Raji (cell line): ENCODE measurements around the gene CCT6A.
A peak's percentile ranks its signal among the peaks of the same experiment; 100 is the strongest.

ENCODE experiments used
- POLR2A ChIP-seq: IDR thresholded peaks from 2 replicates; pipeline ENCODE4 v1.6.1; 2011; ENCODE audit warnings: low read depth, low read length, control low read depth; ENCODE audit not compliant: insufficient read depth

CCT6A gene

GRCh38 chr7:56053379-56053778 is 1.8 kb downstream of the CCT6A start:
- TF ChIP-seq POLR2A: no peak

DNA sequence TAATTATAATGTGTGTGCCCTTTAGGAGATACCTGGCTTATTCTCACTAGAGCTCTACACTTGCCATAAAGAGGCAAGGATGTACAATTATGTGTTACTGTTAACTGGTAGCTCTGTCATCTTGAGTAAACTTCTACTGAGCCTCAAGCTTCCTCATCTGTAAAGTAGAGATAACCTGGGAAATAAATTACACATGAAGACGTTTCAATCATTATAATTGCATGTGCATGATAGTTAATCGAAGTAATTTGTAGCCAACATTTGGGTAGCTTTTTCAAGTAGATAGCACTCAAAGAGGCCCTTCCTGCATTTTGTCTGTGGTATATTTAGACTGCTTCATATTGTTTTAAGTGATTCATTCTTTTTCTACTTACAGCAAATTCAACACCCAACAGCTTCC is 2.4 kb downstream of the CCT6A start:
- TF ChIP-seq POLR2A: no peak

DNA sequence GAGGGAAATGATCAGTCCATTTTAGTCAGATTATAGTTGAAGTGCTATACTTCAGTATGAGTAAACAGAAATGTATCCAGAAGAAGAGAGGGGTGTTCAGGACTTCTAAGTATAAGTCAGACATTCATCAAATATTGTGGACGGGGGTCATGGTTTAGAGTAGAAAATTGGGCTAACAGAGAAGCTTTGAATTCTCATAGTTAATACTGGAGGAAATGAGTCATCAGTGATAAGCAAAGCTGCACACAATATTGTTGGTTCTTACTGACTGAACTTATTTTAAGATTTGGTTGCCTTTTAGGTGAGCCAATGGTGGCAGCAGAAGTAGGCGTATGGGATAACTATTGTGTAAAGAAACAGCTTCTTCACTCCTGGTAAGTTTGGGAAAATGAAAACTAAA is 10.8 kb downstream of the CCT6A start:
- no peak for TF ChIP-seq POLR2A

DNA sequence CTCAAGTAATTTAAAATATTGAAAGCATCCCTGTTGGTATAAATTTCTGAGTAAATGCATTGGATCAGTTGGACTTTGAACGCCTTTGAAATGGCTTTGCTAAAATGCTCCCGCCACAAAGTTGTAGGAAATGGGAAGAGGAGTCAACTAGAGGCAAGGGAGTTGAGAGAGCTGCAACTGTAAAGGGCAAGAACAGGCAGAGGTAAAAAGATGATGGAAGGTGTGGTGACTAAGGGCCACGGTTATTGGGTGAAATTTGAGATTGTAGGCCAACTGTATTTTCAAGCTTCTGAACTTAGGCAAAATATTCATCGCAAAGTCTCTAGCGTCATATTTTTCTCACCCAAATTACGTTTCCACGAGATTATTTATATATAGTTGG is 11.9 kb downstream of the CCT6A start:
- no peak for TF ChIP-seq POLR2A

DNA sequence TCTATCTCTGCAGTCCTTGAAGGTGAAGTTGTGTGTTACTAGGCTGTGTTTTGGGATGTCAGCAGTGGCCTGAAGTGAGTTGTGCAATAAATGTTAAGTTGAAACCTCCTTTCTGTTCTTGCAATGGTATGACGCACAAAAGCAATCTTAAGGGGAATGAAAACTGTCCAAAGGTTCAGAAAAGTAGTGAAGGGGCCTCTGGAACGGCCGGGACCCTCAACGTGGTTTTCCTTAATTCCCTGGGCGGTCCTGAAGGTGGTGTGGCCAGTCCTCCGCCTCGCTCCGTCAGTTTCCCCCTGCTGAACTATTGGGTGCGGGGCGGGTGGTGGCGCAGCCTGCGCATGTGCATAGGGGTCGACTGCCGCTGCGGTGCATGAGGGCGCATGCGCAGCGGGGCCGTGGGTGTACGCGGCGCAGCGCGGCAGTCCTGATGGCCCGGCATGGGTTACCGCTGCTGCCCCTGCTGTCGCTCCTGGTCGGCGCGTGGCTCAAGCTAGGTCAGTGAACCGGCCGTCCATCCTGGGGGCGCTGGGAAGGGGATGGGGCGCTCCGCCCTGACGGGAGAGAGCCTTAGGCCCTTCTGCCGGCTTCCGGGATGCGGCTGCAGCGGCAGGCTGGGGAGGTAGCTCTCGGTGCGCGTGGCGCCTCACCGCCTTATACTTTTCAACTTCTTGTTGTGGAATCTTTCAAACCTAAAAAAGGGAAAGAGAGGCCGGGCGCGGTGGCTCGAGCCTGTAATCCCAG is 12.5 kb downstream of the CCT6A start, which contains the start of gene SUMF2:
Gene SUMF2, plus strand, starts transcription at position 405 of the 744 bp plus-strand sequence. Its CDS starts 26 bp downstream, at position 431.
- TF ChIP-seq POLR2A: peak; percentile 99

- no peak for TF ChIP-seq POLR2A
Observed at GRCh38 chr7:56074371-56074791, 22.8 kb downstream of the CCT6A start.

DNA sequence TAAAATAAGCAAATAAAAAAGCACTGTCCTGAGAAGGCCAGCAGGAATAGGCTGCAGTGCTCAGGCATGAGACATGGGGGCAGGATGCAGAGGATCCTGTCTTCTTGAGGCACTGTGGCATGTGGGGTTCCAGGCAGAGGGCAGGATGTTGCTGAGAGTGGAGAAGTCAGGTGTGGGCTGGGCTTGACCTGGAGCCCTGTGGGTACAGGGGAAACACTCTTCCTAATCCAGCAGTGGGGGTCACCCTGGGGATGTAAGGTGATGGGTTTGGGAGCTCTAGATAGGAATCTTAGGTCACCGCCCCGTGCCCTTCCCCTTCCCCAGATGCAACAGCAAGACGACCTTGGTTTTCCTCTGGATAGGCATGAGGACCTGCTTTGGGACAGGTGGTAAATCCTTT is 26.1 kb downstream of the CCT6A start:
- no peak for TF ChIP-seq POLR2A

- TF ChIP-seq POLR2A: no peak
Observed at GRCh38 chr7:56078196-56078595, 26.6 kb downstream of the CCT6A start.

DNA sequence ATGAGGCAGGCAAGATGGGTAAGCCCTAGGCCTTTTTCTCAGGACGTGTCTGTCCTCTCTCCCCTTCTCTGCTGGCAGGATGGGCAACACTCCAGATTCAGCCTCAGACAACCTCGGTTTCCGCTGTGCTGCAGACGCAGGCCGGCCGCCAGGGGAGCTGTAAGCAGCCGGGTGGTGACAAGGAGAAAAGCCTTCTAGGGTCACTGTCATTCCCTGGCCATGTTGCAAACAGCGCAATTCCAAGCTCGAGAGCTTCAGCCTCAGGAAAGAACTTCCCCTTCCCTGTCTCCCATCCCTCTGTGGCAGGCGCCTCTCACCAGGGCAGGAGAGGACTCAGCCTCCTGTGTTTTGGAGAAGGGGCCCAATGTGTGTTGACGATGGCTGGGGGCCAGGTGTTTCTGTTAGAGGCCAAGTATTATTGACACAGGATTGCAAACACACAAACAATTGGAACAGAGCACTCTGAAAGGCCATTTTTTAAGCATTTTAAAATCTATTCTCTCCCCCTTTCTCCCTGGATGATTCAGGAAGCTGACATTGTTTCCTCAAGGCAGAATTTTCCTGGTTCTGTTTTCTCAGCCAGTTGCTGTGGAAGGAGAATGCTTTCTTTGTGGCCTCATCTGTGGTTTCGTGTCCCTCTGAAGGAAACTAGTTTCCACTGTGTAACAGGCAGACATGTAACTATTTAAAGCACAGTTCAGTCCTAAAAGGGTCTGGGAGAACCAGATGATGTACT is 28.1 kb downstream of the CCT6A start:
- TF ChIP-seq POLR2A: no peak

GRCh38 chr7:56081626-56082340 is 30.2 kb downstream of the CCT6A start:
- TF ChIP-seq POLR2A: no peak

DNA sequence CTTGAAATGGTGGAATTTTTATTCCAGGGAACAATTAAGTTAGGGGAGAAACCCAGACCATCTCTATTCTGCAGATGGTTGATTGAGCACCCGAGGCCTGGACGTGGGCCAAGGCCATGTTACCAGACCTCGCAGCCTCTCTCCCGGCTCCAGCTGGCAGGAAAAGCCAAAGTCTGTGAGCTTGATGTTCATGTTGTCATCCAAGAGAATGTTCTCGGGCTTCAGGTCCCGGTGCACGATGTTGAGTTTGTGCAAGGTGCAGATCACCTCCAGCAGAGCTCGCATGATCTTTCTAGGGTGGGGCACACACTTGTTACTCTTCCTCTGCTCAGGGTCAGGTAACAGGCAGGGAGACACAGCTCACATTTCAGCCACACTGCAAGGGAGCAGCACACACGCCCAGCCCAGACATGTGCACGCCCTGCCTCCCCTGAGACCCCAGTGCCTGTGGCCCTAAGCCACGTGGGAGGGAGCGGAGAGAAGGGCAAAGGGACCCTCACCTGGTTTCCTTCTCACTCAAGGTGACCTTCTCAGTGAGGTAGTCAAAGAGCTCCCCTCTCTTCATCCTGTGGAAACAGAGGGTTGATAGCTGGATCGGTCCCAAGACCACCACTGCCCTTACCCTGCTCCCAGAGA is 31.7 kb downstream of the CCT6A start:
- TF ChIP-seq POLR2A: no peak

GRCh38 chr7:56086761-56087160 is 35.2 kb downstream of the CCT6A start:
- no peak for TF ChIP-seq POLR2A

GRCh38 chr7:56087445-56087844 is 35.9 kb downstream of the CCT6A start:
- no peak for TF ChIP-seq POLR2A

- TF ChIP-seq POLR2A: no peak
Observed at GRCh38 chr7:56091591-56091990, 40.0 kb downstream of the CCT6A start.

GRCh38 chr7:56092789-56093531 is 41.4 kb downstream of the CCT6A start, which contains the start of gene PHKG1:
PHKG1 (minus strand) TSS chr7:56092952; CDS start chr7:56088941, 4,011 bp downstream.
- TF ChIP-seq POLR2A: no peak

GRCh38 chr7:56097700-56098099 is 46.1 kb downstream of the CCT6A start:
- no peak for TF ChIP-seq POLR2A
